ENCODE measurements around the gene NOS3. TPM values are rescaled to one million over a fixed set of nuclear protein-coding genes. Genes with fewer than 3 reads are reported as not detected.

Gene NOS3
- total RNA-seq, 1 donor from 2014 or later: 1.8 TPM

GRCh38 chr7:150972023-150972468 lies 18.8 kb upstream of the NOS3 start:
- Histone ChIP-seq H2AFZ (ENCODE audit: low read depth, low read length) (no peak overlapping the region), H3K9ac (ENCODE audit: low read length) (no peak overlapping the region), H3K4me1 (ENCODE audit: insufficient read depth, low read length) (no peaks in the 10 kb centered on the region), H3K4me3 (ENCODE audit: insufficient read depth, low read depth, low read length) (no peak overlapping the region), H3K4me2 (ENCODE audit: low read length) (no peak overlapping the region), H3K27ac (ENCODE audit: low read depth, low read length) (no peak overlapping the region), H4K20me1 (ENCODE audit: insufficient read depth, low read length) (peaks cover 5% of the 10 kb centered on the region), H3K36me3 (ENCODE audit: insufficient read depth, low read length) (no peaks in the 10 kb centered on the region), H3K79me2 (ENCODE audit: insufficient read depth, low read length) (no peaks in the 10 kb centered on the region), H3K9me3 (ENCODE audit: insufficient read depth, low read depth, low read length) (no peaks in the 10 kb centered on the region), H3K27me3 (ENCODE audit: insufficient read depth, low read length) (peaks cover 43% of the 10 kb centered on the region)
- FAIRE-seq (no peak), DNase-seq (ENCODE audit: low read depth) (peak; percentile 11)
- Mint-ChIP-seq H3K9me3 (ENCODE audit: unreplicated experiment) (no peaks in the 10 kb centered on the region), H3K4me3 (ENCODE audit: unreplicated experiment) (no peak overlapping the region), H3K27me3 (ENCODE audit: low read depth, unreplicated experiment) (peaks cover 27% of the 10 kb centered on the region), H3K4me1 (ENCODE audit: low read depth, unreplicated experiment) (peaks cover 9% of the 10 kb centered on the region), H3K27ac (ENCODE audit: unreplicated experiment) (no peak overlapping the region), H3K36me3 (ENCODE audit: low read depth, unreplicated experiment) (peaks cover 3% of the 10 kb centered on the region)
- TF ChIP-seq EZH2 (IDR thresholded peaks at IDR 0.05; ENCODE audit: insufficient read depth, low read length) (no peak), CTCF (IDR thresholded peaks at IDR 0.05; ENCODE audit: insufficient read depth, low read depth, low read length) (no peak)

DNA sequence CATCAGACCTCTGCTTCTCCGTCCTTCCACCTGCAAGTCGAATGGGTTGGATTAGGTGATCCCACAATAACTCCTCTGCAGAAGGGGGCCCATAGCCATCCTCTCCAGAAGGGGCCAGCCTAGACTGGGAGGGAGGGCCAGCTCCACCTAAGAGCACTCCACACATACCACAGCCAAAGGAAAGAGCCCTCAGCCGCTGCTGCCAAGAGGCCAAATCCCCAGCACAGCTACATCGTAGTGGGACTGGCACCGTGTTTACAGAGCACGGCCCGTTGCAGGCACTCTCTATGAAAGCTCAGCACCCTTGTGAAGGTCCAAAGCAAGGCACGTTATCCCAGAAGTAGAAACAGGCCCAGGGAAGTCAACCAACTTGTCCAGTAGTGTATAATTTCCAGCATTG lies 18.1 kb upstream of the NOS3 start:
- no peaks in the 10 kb centered on the region for H3K4me1 ChIP-seq (ENCODE audit: insufficient read depth, low read length)
- FAIRE-seq: no peak
- no peak overlapping the region for H3K27ac ChIP-seq (ENCODE audit: low read depth, low read length)

More for the DNA sequence above, 18.1 kb upstream of the NOS3 start:
- H3K9me3 ChIP-seq (ENCODE audit: insufficient read depth, low read depth, low read length): no peaks in the 10 kb centered on the region
- H3K4me3 ChIP-seq (ENCODE audit: insufficient read depth, low read depth, low read length): no peak overlapping the region
- TF ChIP-seq CTCF (IDR thresholded peaks at IDR 0.05; ENCODE audit: insufficient read depth, low read depth, low read length) (no peak), EZH2 (IDR thresholded peaks at IDR 0.05; ENCODE audit: insufficient read depth, low read length) (no peak)
- H3K4me1 Mint-ChIP-seq (ENCODE audit: low read depth, unreplicated experiment): peaks cover 13% of the 10 kb centered on the region
- H2AFZ ChIP-seq (ENCODE audit: low read depth, low read length): no peak overlapping the region
- no peaks in the 10 kb centered on the region for H3K79me2 ChIP-seq (ENCODE audit: insufficient read depth, low read length)
- H3K9ac ChIP-seq (ENCODE audit: low read length): no peak overlapping the region
- no peak overlapping the region for H3K4me2 ChIP-seq (ENCODE audit: low read length)
- no peak for DNase-seq (ENCODE audit: low read depth)
- peaks cover 42% of the 10 kb centered on the region for H3K27me3 ChIP-seq (ENCODE audit: insufficient read depth, low read length)
- H3K4me3 Mint-ChIP-seq (ENCODE audit: unreplicated experiment): no peak overlapping the region
- peaks cover 2% of the 10 kb centered on the region for H3K36me3 Mint-ChIP-seq (ENCODE audit: low read depth, unreplicated experiment)
- no peaks in the 10 kb centered on the region for H3K9me3 Mint-ChIP-seq (ENCODE audit: unreplicated experiment)
- H4K20me1 ChIP-seq (ENCODE audit: insufficient read depth, low read length): peaks cover 8% of the 10 kb centered on the region
- no peak overlapping the region for H3K27ac Mint-ChIP-seq (ENCODE audit: unreplicated experiment)
- H3K27me3 Mint-ChIP-seq (ENCODE audit: low read depth, unreplicated experiment): peaks cover 31% of the 10 kb centered on the region
- H3K36me3 ChIP-seq (ENCODE audit: insufficient read depth, low read length): no peaks in the 10 kb centered on the region

Measured in astrocyte (in vitro differentiated cells and primary cell).